T1000 (cell line): ENCODE results near the gene CDY2B.
"Not testable (repeated sequence)": the region's sequence is repeated elsewhere in the genome, so short reads cannot be mapped to it uniquely, and the experiment has no call there.

ENCODE experiments used
- DNase-seq: peaks from one replicate; lab custom pipeline; 2025; ENCODE audit warnings: mixed read lengths; lab: John Stamatoyannopoulos, UW

Gene CDY2B

GRCh38 chrY:17880120-17880519 is at the start of gene CDY2B:
CDY2B (minus strand) TSS chrY:17880220; CDS start chrY:17879892, 328 bp downstream.
- not testable (repeated sequence) for DNase-seq

GRCh38 chrY:17908009-17908408 is 28.0 kb upstream of the CDY2B start:
- not testable (repeated sequence) for DNase-seq

- DNase-seq: not testable (repeated sequence)
Measured at GRCh38 chrY:17907351-17907750, 27.3 kb upstream of the CDY2B start.

GRCh38 chrY:17881697-17882096 is 1.7 kb upstream of the CDY2B start:
- not testable (repeated sequence) for DNase-seq

- not testable (repeated sequence) for DNase-seq
Measured at GRCh38 chrY:17876767-17877166, 3.3 kb downstream of the CDY2B start.

- DNase-seq: not testable (repeated sequence)
Measured at GRCh38 chrY:17875401-17875800, 4.6 kb downstream of the CDY2B start.

- DNase-seq: not testable (repeated sequence)
Measured at GRCh38 chrY:17871194-17871903, 8.7 kb downstream of the CDY2B start.

GRCh38 chrY:17870737-17871136 is 9.3 kb downstream of the CDY2B start:
- not testable (repeated sequence) for DNase-seq

- not testable (repeated sequence) for DNase-seq
Measured at GRCh38 chrY:17867850-17868249, 12.2 kb downstream of the CDY2B start.

GRCh38 chrY:17860634-17861033 is 19.4 kb downstream of the CDY2B start:
- DNase-seq: not testable (repeated sequence)

GRCh38 chrY:17856963-17857848 is 22.8 kb downstream of the CDY2B start:
- DNase-seq: not testable (repeated sequence)

GRCh38 chrY:17856508-17856907 is 23.5 kb downstream of the CDY2B start:
- not testable (repeated sequence) for DNase-seq

GRCh38 chrY:17849131-17849530 is 30.9 kb downstream of the CDY2B start:
- DNase-seq: not testable (repeated sequence)

- not testable (repeated sequence) for DNase-seq
Measured at GRCh38 chrY:17832149-17832548, 47.9 kb downstream of the CDY2B start.
